ENCODE results near the gene SPON2.

Gene SPON2

DNA sequence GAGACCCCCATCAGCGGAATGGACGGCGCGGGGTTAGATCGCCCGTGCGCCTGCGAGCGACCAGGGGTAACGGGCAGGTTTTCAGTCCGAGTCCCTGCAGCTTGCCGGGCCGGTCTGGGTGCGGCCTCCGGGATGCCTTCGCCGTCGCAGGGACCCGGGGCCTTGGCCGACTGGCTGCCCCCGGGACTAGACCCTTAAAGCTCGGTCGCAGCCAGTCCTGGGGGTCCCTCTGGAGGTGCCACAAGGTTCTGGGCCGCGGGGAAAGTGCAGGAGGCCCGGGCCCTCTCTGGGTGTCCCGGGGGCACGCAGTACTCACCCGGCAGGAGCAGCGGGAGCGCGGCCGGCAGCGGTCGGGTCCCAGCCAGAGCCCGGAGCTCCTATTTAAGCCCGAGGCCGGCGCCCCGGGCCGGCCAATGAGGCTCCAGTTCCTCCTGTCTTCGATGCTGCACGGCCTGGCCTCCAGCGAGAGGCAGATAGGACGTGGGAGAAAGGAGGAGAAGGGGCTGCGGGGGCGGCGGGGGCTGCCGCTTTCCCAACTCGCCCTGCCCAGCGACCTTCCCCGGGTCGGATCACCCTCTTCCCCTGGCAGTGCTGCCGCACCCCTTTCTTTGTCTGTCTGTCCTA is at the start of gene SPON2:
Gene SPON2 (minus strand): TSS at position 356 of the 624 bp plus-strand sequence.
- H3K4me3 Mint-ChIP-seq = peak within 1 kb of the TSS; percentile 59
- H3K27me3 Mint-ChIP-seq = peaks cover 83% of the 10 kb centered on the region
- no peak within 1 kb of the TSS for H3K27ac Mint-ChIP-seq
- no peaks in the 10 kb centered on the region for H3K9me3 Mint-ChIP-seq
- peaks cover 20% of the 10 kb centered on the region for H3K4me1 Mint-ChIP-seq (ENCODE audit: low read depth)
- H3K36me3 Mint-ChIP-seq (ENCODE audit: low read depth) = no peaks in the 10 kb centered on the region
- intact Hi-C loops (cut with micrococcal nuclease) = no loop called here

DNA sequence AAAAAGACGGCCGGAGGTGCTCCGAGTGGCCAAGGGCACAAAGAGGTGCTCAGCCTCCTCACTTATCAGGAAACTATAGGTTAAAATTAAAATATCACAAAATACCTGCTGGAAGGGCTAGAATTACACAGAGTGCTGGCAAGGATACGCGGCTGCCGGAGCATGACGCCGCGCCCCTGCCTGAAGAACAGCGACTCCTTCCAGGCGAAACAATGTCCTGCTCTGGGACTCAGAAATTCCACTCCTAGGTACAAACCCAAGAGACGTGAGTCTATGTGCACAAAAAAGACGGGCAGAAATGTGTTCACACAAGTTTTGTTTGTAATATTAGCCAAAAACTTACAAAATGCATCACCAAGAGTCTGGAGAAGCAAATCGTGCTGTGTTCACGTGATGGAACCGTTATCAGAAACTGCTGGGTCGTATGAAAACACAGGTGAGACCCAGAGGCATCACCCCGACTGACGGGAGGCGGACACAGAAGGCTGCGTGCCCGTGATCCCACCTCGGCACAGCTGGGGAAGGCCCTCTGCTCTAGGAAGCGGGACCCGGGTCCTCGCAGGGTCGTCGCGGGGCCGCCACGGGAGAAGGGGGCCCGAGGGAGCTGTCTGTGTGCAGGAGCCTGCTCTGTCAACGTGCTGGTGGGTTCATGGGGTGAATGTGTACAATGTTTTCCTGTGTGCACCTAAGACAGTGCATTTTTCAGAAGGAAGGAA is 48.9 kb upstream of the SPON2 start:
- intact Hi-C loops (cut with micrococcal nuclease) = no loop called here
- Mint-ChIP-seq H3K4me3 (no peak overlapping the region), H3K27ac (no peak overlapping the region), H3K36me3 (ENCODE audit: low read depth) (peaks cover 95% of the 10 kb centered on the region), H3K9me3 (no peaks in the 10 kb centered on the region), H3K4me1 (ENCODE audit: low read depth) (peaks cover 52% of the 10 kb centered on the region), H3K27me3 (no peaks in the 10 kb centered on the region)

DNA sequence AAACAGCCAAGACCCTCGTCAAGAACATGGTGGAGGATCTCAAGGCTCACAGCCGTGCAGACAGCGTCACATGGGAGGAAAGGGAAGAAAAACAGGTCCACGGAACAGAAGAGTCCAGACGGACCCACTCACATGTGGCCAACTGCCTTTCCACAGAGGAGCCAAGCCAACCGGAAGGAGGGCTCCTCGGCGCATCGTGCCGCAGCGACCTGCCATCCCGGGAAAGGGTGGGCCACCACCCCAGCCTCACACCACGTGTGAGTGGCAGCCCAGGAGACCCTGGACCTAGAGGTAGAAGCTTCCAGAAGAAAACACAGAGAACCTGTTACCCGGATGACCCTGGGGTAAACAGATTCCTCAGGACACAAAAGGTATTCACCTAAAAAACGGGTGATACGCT is 48.2 kb upstream of the SPON2 start:
- Mint-ChIP-seq H3K9me3 (no peaks in the 10 kb centered on the region), H3K27me3 (no peaks in the 10 kb centered on the region), H3K27ac (no peak overlapping the region), H3K4me1 (ENCODE audit: low read depth) (peaks cover 53% of the 10 kb centered on the region), H3K4me3 (no peak overlapping the region), H3K36me3 (ENCODE audit: low read depth) (peaks cover 95% of the 10 kb centered on the region)
- intact Hi-C loops (cut with micrococcal nuclease) = no loop called here

GRCh38 chr4:1219566-1219950 is 47.2 kb upstream of the SPON2 start:
- Mint-ChIP-seq H3K36me3 (ENCODE audit: low read depth) (peaks cover 95% of the 10 kb centered on the region), H3K27ac (peak overlapping the region; percentile 43), H3K27me3 (no peaks in the 10 kb centered on the region), H3K4me3 (no peak overlapping the region), H3K4me1 (ENCODE audit: low read depth) (peaks cover 53% of the 10 kb centered on the region), H3K9me3 (no peaks in the 10 kb centered on the region)
- intact Hi-C loops (cut with micrococcal nuclease) = loop anchor here (5.0 kb wide), 1 partner anchor 52 kb away; no protein-coding TSS in a partner anchor

- Mint-ChIP-seq H3K9me3 (no peaks in the 10 kb centered on the region), H3K27ac (peak overlapping the region; percentile 63), H3K4me3 (peak overlapping the region; percentile 34), H3K36me3 (ENCODE audit: low read depth) (peaks cover 95% of the 10 kb centered on the region), H3K4me1 (ENCODE audit: low read depth) (peaks cover 53% of the 10 kb centered on the region), H3K27me3 (no peaks in the 10 kb centered on the region)
- intact Hi-C loops (cut with micrococcal nuclease) = loop anchor here (5.0 kb wide), 1 partner anchor 52 kb away; no protein-coding TSS in a partner anchor
Observed at GRCh38 chr4:1218634-1219565, 46.5 kb upstream of the SPON2 start.

DNA sequence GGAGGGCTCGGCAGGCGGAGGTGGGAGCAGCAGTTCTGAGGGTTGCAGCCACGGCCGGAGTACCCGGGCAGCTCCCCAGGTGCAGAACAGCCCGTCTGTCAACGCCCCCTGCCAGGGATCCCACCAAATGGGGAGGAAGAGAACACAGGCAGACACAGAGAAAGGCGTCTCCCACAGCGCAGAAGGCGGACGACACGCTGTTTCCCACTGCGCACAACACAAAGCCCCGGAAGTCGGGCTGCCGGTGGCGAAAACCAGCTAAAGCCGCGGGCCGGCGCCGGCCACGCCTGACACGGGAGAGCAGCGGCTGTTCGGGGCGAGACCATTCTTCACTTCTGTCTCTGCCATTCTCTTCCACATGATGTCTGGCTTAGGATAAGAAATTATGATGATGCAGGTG is 45.0 kb upstream of the SPON2 start:
- Mint-ChIP-seq H3K4me3 (no peak overlapping the region), H3K9me3 (no peaks in the 10 kb centered on the region), H3K4me1 (ENCODE audit: low read depth) (peaks cover 53% of the 10 kb centered on the region), H3K27me3 (no peaks in the 10 kb centered on the region), H3K27ac (peak overlapping the region; percentile 63), H3K36me3 (ENCODE audit: low read depth) (peaks cover 95% of the 10 kb centered on the region)
- intact Hi-C loops (cut with micrococcal nuclease) = loop anchor here (5.0 kb wide), 1 partner anchor 50 kb away; no protein-coding TSS in a partner anchor

DNA sequence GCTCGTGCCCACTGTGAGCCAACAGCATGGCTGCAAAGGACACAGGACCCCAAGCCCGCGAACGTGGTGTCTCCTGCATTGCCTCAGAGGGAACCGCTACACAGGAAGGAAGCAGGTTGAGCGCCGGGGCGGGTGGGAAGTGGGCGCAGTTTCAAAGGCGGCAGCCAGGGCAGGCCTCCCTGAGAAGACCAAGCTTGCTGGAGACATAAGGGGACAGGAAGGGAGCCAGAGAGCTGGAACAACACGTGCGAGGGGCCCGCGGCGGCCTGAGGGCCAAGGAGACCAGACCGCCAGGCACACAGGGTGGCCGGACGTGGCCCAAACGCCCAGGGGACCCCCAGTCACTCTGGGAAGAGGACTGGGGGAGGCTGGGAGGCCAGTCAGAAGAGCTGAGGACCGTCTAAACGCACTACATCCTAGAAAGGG is 44.5 kb upstream of the SPON2 start:
- peaks cover 95% of the 10 kb centered on the region for H3K36me3 Mint-ChIP-seq (ENCODE audit: low read depth)
- no peaks in the 10 kb centered on the region for H3K9me3 Mint-ChIP-seq
- no peaks in the 10 kb centered on the region for H3K27me3 Mint-ChIP-seq
- peak overlapping the region; percentile 19 for H3K27ac Mint-ChIP-seq
- H3K4me1 Mint-ChIP-seq (ENCODE audit: low read depth) = peaks cover 52% of the 10 kb centered on the region
- H3K4me3 Mint-ChIP-seq = peak overlapping the region; percentile 7
- intact Hi-C loops (cut with micrococcal nuclease) = loop anchor here (5.0 kb wide), 1 partner anchor 50 kb away; no protein-coding TSS in a partner anchor

- Mint-ChIP-seq H3K27ac (no peak overlapping the region), H3K9me3 (no peaks in the 10 kb centered on the region), H3K27me3 (no peaks in the 10 kb centered on the region), H3K4me3 (no peak overlapping the region), H3K4me1 (ENCODE audit: low read depth) (peaks cover 46% of the 10 kb centered on the region), H3K36me3 (ENCODE audit: low read depth) (peaks cover 95% of the 10 kb centered on the region)
- intact Hi-C loops (cut with micrococcal nuclease) = loop anchor here (5.0 kb wide), 1 partner anchor 49 kb away; no protein-coding TSS in a partner anchor
Observed at GRCh38 chr4:1216076-1216614, 43.8 kb upstream of the SPON2 start.

GRCh38 chr4:1215141-1216075 is 43.0 kb upstream of the SPON2 start:
- Mint-ChIP-seq H3K27ac (no peak overlapping the region), H3K4me3 (no peak overlapping the region), H3K9me3 (no peaks in the 10 kb centered on the region), H3K4me1 (ENCODE audit: low read depth) (peaks cover 39% of the 10 kb centered on the region), H3K27me3 (no peaks in the 10 kb centered on the region), H3K36me3 (ENCODE audit: low read depth) (peaks cover 95% of the 10 kb centered on the region)
- intact Hi-C loops (cut with micrococcal nuclease) = loop anchor here (5.0 kb wide), 1 partner anchor 48 kb away; no protein-coding TSS in a partner anchor

DNA sequence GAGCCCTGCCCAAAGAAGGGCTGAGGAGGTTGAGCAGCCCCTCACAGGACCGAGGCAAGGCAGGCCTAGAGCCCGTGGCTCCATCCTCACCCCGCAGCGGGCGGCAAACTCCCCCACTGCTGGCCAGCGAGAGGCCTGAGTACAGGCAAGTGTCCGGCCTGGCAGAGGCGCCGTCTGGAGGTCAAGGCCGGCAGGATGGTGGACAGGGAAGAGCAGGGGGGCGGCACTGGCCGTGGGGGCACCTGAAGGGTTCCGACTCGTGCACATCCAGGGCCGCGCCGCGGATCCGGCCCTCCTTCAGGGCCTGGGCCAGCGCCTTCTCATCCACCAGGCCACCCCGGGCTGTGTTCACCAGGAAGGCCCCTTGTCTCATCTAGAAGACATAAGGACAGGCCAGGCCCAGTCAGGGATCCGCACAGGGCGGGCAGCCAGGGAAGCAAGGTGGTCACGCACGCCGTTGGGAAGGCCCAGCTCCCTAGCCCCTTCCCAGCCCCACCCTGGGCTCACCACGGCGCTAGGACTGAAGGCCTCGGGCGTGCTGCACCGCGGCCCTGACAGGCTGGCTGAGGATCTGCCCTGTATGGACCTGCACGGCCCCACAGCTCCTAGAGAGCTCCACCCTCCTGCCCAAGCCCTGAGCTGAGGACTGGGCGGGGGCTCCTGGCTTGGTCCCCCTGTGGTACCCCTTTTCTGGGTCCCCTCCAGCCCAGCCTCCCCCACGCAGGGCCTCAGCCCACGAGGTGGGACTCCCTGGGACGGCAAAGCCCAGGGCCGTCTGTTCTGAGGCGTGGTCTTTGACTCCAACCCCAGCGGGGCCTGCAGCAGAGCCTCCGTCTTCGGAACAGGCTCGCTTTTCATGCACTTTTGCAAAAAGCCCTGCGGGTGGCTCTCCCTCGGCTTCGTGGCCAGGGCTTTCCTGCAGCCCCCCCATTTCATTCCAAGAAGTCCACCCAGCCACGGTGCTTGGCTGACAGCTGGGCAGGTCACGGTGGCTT is 42.0 kb upstream of the SPON2 start:
- H3K36me3 Mint-ChIP-seq (ENCODE audit: low read depth) = peaks cover 97% of the 10 kb centered on the region
- intact Hi-C loops (cut with micrococcal nuclease) = loop anchor here (5.0 kb wide), 1 partner anchor 47 kb away; no protein-coding TSS in a partner anchor

DNA sequence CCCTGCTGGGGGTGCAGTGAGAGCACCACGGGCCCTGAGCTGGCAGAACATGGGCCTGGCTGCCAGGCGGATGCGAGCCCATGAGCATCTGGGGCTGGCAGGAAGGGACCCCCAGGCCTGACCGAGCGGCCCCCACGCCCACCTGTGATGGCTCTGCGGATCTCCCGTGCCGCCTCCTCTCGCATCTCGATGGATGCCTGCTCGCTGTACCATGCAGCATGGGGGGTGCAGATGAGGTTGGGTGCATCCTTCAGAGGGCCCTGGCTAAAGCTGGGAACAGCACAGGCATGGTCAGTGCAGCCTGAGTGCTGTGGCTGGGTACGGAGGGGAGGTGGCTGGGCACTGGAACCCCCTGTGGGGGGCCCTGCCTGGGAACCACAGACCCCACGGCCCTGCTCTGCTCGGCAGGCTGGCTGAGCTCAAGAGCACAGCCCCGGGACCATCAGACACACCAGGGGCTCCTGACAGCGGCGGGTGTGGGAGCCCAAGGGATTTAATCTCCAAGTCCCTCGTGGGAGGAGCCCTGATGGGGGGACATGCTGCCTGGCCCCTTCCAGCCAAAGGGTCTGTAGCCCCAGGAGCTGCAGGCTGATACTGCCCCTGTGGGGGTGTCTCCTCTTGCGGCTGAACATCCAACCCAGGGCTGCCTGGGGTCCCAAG is 41.1 kb upstream of the SPON2 start:
- peaks cover 100% of the 10 kb centered on the region for H3K36me3 Mint-ChIP-seq (ENCODE audit: low read depth)

More for the DNA sequence above, 42.0 kb upstream of the SPON2 start:
- Mint-ChIP-seq H3K4me3 (no peak overlapping the region), H3K27ac (no peak overlapping the region), H3K27me3 (no peaks in the 10 kb centered on the region), H3K4me1 (ENCODE audit: low read depth) (peaks cover 32% of the 10 kb centered on the region), H3K9me3 (no peaks in the 10 kb centered on the region)

More for the DNA sequence above, 41.1 kb upstream of the SPON2 start:
- Mint-ChIP-seq H3K4me3 (no peak overlapping the region), H3K9me3 (no peaks in the 10 kb centered on the region), H3K27me3 (no peaks in the 10 kb centered on the region), H3K27ac (no peak overlapping the region), H3K4me1 (ENCODE audit: low read depth) (peaks cover 29% of the 10 kb centered on the region)
- intact Hi-C loops (cut with micrococcal nuclease) = no loop called here

All from dendritic cell treated with granulocyte-macrophage colony-stimulating factor and Interleukin-4, amounts not matched to agents 40 ng/mL and 50 ng/mL, for 4 days (primary cell).